A673 (cell line): ENCODE measurements around the gene F3.

ENCODE experiments used
- EZH2 ChIP-seq: fragments of 200-600 bp; sonication (generic); IDR thresholded peaks from 2 replicates; pipeline ENCODE4 v1.6.1; 2017; ENCODE audit warnings: borderline replicate concordance, low read depth, mild to moderate bottlenecking, mixed read lengths, antibody characterized with exemption, low read length; ENCODE audit not compliant: poor library complexity, severe bottlenecking
- TF ChIP-seq, protein P1 (sequence below): fragments of 300-800, 200-600 bp; sonication (generic); conservative IDR thresholded peaks from 2 replicates; pipeline ENCODE4 v1.5.1; 2017; ENCODE audit warnings: low read depth, mild to moderate bottlenecking, antibody characterized with exemption, low read length, moderate library complexity, mixed read lengths

DNA sequence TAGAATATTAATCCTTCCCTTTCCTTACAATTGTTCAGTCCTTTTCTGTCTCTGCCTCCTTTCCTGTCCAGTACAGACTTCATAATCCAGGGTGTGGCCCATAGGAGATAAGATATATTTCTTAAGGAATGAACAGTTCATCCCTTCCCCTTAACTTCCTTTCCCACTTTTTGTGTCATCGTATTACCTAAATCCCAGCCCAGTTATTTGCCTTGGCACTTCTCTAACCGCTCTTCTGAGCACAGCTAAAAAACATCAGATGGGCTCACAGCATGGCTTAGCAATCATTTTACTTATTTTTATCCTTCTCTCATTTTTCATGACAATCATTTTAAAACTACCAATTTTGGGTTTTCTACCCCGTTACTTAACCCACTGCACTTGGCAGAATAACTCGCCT, 39.6 kb downstream of the F3 start:
- TF ChIP-seq, protein P1, sequence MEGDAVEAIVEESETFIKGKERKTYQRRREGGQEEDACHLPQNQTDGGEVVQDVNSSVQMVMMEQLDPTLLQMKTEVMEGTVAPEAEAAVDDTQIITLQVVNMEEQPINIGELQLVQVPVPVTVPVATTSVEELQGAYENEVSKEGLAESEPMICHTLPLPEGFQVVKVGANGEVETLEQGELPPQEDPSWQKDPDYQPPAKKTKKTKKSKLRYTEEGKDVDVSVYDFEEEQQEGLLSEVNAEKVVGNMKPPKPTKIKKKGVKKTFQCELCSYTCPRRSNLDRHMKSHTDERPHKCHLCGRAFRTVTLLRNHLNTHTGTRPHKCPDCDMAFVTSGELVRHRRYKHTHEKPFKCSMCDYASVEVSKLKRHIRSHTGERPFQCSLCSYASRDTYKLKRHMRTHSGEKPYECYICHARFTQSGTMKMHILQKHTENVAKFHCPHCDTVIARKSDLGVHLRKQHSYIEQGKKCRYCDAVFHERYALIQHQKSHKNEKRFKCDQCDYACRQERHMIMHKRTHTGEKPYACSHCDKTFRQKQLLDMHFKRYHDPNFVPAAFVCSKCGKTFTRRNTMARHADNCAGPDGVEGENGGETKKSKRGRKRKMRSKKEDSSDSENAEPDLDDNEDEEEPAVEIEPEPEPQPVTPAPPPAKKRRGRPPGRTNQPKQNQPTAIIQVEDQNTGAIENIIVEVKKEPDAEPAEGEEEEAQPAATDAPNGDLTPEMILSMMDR, result no peak
- TF ChIP-seq EZH2, result no peak
